NCI-H1436 treated with DMSO at 0.1 percent for 48 hours (cell line): ENCODE data around the gene KBTBD6.
A peak's percentile ranks its signal among the peaks of the same experiment; 100 is the strongest.
"Not testable (repeated sequence)": the region's sequence is repeated elsewhere in the genome, so short reads cannot be mapped to it uniquely, and the experiment has no call there.

Experiments
- DNase-seq: peaks from one replicate; lab custom pipeline; 2025; lab: John Stamatoyannopoulos, UW

The KBTBD6 gene, protein sequence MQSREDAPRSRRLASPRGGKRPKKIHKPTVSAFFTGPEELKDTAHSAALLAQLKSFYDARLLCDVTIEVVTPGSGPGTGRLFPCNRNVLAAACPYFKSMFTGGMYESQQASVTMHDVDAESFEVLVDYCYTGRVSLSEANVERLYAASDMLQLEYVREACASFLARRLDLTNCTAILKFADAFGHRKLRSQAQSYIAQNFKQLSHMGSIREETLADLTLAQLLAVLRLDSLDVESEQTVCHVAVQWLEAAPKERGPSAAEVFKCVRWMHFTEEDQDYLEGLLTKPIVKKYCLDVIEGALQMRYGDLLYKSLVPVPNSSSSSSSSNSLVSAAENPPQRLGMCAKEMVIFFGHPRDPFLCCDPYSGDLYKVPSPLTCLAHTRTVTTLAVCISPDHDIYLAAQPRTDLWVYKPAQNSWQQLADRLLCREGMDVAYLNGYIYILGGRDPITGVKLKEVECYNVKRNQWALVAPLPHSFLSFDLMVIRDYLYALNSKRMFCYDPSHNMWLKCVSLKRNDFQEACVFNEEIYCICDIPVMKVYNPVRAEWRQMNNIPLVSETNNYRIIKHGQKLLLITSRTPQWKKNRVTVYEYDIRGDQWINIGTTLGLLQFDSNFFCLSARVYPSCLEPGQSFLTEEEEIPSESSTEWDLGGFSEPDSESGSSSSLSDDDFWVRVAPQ

DNA sequence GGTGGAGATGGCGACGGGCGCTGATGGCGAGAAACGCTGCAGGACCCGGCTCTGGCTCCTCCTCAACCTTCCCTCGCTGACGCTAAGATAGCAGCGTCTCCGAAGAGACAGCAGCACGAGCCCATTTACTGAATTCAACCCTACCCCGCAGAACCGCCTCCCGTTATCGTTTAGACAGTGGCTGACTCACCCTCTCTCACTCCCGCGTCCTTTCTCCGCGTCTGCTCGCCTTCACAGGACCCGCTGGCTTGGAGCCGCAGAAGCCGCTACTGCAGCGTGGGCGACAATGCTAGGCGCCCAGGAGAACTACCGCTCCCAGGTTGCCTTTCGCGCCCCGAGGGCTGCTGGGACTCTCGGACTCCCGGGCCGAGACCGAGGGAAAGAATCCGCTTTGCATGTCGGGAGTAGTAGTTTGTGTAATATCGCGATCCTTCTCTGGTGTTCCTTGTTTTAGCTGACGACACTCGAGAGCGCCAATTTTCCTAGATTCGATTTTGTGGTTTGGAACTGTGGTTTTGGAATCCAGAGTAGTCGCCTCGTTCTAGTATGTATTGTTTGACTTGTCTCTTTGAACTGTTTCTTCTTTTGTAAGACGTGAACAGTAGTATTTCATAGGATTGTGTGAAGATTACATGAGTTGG, at the start of gene KBTBD6:
KBTBD6 (minus strand) TSS at position 291 of the 641 bp plus-strand sequence. CDS start 291 bp downstream, outside the sequence.
- DNase-seq: peak; percentile 61

DNA sequence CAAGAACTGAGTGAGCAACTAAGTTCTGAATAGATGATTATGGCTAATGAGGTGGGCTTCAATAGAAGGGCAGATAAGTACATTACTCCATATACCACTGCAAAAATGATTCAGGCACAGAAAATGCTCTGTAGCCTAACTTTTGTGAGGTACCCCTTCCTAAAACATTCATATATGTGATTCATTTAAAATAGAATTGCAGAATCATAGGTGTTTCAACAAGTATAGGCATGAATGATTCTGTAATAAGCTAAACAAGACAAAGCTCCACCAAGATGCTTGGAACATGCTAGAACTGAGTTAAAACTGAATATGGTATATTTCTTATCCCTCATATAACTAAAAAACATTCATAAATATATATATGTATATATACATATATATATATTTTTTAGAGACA, 49.6 kb upstream of the KBTBD6 start:
- DNase-seq: no peak

DNA sequence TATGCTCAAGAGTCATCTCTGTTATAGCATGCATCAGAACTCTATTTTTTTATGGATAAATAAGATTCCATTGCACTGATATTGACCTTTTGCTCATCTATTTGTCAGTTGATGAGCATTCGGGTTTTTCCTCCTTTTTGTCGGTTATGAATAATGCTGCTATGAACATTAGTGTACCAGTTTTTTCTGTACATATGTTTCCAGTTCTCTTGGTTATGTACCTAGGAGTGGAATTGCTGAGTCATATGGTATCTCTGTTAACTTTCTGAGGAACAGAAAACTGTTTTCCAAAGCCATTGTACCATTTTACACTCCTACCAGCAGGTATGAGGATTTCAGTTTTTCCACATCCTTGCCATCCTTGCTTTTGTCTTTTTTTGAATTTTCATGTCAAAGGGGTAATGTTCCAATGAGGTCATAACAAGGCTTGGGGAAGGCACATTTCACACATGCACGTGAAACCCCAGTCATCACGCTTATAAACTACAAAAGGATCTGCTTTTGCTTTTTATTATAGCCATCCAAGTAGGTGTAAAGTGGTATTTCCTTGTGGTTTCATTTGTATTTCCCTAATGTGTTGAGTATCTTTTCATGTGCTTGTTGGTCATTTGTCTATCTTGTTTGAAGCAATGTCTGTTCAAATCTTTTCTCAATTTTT, 47.1 kb upstream of the KBTBD6 start:
- DNase-seq: no peak

DNA sequence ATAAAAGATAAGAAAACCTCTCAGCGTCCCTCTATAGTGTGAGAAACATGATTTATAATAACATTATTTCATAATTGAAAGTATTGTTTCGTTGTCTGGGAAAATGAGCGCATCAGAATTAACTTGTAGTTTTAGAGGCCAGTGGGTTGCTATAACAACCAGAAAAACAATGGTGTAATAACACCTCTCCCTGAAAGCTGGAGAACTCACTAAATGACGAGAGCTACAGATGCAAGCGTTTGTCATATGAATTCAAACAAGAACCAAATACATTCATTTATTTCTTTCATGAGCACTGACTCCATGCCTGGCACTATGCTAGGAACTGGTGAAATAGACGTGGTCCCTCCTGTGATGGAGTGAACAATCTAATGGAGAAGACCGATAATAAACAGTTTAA, 45.4 kb upstream of the KBTBD6 start:
- DNase-seq: no peak

DNA sequence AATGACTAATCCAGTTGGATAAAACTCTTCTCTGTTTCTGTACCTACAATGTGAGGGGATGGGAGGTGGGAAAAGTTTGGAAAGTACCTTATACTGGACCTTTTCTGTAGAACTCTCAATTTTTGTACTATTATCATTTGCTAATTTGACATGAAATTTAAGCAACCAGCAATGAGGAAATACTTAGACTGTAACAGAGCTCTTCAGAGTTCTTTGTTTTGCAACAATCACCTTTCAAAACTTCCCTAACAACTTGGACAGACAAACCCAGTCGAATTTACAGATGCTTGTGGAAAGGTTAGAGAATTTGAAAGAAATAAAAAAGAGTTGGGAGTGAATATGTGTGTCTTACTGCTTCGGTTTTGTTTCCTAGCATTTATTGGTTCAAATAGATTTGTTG, 45.0 kb upstream of the KBTBD6 start:
- no peak for DNase-seq

DNA sequence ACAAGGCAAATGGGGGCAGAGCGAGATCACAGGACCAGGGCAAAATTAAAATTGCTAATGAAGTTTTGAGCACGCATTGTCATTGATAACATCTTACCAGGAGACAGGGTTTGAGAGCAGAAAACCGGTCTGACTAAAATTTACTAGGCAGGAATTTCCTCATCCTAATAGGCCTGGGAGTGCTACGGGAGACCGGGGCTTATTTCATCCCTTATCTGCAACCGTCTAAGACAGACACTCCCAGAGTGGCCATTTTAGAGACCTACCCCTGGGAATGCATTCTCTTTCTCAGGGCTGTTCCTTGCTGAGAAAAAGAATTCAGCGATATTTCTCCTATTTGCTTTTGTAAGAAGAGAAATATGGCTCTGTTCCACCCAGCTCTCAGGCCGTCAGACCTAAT, 43.0 kb upstream of the KBTBD6 start:
- DNase-seq: not testable (repeated sequence)

DNA sequence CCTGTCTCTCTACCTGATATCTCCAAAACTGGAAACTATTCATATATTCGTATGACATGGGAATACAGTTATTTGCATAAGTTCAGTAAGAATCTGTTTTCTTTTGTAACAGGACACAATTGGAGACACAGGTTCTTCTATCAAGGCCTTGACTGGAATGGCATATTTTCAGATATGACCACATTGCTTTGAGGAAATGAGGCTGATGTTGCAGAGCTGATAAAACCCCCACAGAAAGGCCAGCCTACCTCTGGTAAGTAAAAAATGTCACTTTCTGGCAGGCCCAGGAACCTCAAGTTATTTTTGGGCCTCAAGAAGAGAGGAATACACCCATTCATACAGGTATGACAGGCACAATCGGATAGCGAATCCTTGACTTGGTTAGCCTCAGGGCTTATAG, 29.5 kb upstream of the KBTBD6 start:
- no peak for DNase-seq

DNA sequence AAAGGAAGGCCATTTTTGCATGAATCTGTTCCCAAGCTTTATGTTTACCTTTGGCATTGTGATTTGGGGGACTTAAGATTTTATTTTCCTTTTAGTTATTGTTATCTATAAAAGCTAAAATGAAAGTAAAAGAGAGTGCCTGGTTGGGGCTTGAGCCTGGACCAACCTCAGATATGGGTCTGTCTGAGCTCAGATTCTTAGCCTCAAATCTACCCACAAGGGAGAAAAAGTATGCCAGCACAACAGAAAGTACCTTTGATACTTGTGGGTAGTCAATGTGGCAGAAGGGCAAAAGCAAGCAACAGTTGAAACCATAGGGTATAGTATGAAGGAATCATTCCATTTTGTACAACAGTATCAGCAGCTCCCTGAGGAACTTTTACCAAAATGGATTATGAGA, 26.6 kb upstream of the KBTBD6 start:
- DNase-seq: no peak

DNA sequence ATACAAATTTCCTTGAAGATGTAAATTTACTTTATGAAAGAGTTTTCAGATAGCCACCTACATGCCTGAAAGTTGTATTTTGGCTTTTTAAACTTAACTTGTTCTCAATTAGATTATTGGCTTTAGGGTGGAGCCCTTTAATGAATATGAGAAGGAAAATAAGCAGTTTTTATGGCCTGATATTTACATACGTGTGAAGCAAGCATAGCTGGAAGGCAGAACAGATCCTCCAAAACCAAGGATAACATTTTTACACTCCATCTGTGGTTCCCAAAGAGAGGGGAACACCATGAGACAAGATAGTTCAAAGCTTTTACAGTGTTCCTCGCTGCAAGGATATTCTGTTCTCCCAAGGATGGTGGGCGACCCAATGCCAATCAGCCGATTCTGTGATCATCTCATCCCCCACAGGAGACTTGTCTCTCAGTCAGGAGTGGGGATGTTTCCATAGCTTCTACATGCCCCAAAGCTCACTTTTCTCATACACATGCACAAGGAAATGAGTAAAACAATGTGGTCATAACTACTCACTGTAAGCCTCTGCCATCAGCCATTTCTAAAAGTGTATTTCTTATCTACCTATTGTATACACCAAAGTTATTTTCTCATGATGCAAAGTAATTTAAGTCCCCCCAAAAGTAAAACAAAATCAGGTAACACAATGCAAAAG, 24.6 kb upstream of the KBTBD6 start:
- DNase-seq: no peak

DNA sequence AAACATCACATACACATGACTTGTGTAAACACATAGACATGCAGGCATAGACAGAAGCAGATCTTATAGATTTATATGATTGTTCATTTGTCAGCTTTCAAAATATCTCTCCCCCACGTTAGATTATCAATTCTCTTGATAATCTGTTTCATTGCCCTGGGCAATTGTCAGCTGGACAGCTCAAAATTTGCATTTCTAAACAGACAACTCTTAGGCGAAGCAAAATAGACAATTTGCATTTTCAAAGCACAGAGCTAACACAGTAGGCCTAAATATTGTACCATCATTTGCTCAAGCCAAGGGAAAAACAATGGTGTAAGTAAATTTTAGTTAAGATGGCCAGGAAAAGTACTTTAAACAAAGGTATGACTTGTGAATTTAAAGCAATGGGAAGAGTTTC, 24.0 kb upstream of the KBTBD6 start:
- no peak for DNase-seq

DNA sequence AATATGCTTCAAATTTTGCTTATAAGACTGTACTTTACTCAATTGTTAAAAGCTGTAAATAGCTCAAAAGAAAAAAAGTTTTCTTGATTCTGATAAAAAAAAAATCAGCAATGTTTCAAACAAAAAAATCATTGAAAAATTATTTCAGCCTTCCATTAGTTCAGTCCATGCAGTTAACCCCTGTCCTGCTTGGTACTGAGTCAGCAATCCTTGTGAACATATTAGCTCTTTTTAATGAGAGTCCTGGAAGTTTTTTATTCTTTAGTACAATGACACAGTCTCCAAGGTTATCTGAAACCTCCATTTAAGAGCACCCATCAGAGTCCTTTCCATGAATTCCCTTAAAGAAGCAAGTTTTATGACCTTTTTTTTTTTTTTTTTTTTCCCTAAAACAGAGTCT, 21.4 kb upstream of the KBTBD6 start:
- no peak for DNase-seq

DNA sequence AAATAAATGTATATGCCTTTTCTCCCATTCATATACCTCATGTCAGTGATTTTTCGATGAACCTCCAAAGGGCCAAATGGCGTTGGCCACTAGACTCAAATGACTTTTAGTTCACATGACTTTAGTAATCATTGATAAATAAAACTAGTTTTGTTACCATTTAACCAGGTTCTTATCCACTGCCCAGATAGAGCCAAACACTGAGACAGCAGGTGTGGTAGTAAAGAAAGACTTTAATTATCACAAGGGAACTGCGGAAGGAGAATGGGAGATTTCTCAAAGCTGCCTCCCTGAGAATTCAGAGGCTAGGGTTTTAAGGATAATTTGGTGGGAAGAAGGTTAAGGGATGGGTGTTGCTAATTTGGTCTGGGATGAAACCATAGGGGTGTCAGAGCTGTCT, 19.4 kb upstream of the KBTBD6 start:
- DNase-seq: no peak

DNA sequence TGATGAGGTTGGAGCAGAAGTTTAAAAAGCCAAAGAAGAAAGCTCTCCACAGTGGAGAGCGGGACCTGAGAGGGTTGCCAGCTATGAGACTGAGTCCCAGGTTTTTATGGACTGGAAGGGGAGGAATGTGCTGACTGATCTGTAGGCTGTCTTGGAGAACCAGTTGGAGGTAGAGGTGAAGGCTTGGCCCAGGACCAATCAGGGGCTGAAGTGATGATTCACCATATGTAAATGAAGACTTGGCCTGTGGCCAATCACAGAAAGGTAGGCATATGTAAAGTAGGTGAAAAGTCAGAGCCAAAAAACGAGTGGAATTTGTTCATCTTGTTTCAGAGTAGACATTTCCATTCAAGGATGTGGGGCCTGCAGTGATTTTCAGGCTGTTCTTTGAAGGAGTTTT, 17.5 kb upstream of the KBTBD6 start:
- DNase-seq: no peak

DNA sequence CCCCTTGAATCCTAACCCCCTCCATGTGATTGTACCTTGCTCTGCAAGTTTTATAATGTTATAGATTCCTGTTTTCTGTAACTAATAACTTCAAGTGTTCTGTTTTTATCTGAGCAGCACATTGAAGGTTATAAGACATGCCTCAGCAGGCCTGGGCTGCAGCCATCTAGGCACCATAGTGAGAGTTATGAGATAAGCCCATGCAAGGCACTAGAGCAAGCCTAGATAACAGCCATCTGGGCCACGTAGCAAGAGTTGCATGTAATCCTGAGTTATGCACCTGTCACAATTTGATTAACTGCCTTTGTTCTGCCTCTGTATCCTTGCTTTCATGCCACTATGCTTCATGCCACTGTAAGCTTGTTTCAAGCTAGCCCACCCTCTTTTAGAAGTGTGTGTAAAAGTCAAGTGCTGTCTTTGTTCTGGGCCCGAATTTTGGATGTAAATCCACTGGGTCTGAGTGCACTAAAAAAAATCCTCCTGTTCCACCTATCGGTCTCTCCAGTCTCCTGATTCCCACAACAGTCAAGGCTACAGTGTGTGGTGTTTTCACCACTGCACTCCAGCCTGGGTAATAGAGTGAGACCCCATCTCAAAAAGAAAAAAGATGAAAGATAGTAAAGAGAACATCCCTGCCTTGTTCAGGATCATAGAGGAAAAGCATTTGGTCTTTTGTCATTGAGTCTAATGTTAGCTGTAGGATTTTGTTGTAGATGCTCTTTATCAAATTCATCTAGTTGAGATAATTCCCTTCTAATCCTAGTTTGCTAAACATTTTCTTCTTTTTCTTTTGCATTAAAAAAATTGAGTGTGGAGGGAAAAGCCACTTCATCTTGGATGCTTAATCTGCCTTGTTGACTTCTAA, 16.0 kb upstream of the KBTBD6 start:
- no peak for DNase-seq

DNA sequence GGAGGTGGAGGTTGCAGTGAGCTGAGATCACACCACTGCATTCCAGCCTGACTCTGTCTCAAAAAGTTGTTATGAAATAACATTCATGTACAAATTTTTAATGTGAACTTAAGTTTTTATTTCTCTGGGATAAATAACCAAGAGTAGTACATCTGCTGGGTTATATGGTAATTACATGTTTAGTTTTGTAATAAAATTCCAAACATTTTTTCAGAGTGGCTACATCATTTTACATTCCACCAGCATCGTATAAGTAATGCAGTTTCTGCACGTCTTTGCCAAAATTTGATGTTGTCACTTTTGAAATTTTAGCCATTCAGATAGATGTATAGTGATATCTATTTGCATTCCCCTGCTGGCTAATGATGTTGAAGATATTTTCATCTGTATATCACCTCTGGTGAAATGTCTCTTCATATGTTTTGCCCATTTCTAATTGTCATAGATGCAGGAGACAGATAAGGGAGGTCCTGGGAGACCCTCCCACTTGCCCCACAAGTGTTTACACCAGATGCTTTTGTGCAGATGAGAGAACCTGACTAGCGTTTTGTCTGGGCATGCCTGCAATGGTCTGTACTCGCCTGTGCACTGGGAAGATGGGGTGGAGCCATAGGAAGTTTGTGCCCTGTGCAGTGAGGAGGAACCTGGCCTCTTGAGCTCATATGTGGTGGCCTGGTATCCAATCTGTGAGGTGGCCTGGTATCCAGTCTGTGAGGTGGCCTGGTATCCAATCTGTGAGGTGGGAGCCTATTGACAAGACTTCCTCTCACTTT, 12.7 kb upstream of the KBTBD6 start:
- DNase-seq: no peak

DNA sequence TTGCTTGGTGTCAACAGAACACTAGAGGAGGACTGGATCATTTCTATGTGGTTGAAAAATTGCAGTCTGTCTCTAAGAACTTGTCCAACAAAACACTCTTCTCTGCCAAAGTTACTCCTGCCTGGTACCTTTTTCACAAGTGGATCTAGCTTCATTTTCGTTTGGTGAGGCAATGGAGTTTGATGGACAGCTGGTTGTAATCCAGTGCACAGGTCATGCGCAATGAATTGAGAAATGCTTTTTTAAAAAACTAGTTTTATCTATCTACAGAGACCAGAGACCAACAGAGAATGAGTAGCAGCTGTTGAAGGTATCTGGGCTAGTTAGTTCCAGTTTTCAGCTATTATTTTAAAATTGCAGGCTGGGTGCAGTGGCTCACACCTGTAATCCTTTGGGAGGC, 12.0 kb upstream of the KBTBD6 start:
- DNase-seq: no peak

DNA sequence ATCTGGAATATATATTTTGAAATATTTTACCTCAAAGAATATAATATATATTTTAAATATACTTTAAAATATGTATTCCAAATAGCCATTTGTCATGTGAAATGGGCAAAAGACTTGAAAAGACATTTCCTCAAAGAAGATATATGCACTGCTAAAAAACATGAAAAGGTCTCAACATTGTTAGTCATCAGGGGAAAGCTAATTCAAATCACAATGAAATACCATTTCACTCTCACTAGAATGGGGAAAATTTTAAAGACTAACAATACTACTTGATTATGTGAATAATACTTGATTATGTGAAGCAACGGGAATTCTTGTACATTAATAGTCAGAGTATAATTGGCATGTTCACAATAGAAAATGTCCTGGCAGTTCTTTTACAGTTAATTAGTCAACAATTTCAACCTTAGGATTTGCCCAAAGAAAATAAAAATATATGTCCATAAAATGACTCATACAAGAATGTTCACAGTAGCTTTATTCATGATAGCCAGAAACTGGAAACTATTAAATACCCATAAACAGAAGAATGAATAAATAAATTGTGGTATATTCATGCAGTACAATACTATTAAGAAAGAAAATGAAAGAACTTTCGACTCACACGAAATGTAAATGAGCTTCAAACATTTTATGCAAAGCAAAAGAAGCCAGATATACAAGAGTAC, 6.8 kb upstream of the KBTBD6 start:
- no peak for DNase-seq

DNA sequence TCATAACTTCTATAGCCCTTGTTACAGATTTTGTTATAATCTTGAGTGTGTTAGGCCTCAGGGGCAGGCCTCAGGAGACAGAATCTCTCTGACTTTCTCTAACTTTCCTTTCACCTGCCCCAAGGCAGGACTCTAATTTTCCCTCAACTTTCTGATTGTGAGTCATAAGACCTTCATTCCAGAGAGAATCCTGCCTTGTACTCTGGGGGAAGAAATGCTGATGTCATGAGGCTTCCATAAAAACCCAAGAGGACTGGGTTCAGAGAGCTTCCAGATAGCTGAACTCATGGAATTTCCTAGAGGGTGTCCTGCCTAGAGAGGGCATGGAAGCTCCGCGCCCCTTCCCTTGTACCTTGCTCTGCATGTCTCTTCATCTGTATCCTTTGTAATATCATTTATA, 5.3 kb upstream of the KBTBD6 start:
- DNase-seq: no peak

DNA sequence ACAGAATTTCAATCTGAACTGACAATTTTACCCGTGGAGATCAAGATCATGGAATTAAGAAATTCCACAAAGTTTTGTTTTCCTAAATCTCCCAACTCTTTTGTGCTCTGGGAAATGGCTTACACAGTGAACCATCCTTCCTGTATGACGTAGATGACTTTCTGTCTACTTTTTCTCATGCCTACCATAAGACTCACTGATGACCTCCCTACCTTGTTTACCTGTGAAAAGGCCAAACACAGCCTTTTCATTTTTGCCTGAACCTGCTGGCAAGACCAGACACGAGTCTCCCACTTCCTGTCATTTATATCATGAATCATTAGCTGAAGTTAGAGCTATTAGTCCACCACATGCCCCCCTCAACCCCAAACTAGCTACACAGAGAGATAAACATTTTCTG, 4.6 kb upstream of the KBTBD6 start:
- no peak for DNase-seq
